HTR-8/SVneo (cell line): Measurements from ENCODE around the gene MOB3A.
"Not testable (repeated sequence)": the region's sequence is repeated elsewhere in the genome, so short reads cannot be mapped to it uniquely, and the experiment has no call there.

ENCODE experiments used
- DNase-seq: peaks from one replicate; pipeline ENCODE4 v3.0.0; 2011; ENCODE audit warnings: low spot score, mixed read lengths; ENCODE audit not compliant: insufficient read length
- FAIRE-seq: peaks from 2 replicates; lab custom pipeline; 2011; peaks lifted over from hg19 to GRCh38; lab: Jason Lieb, UNC

MOB3A gene

GRCh38 chr19:2110822-2111221 lies 14.7 kb upstream of the MOB3A start:
- FAIRE-seq (no peak), DNase-seq (no peak)

GRCh38 chr19:2109046-2109864 lies 13.1 kb upstream of the MOB3A start:
- DNase-seq (no peak), FAIRE-seq (no peak)

GRCh38 chr19:2108251-2109016 lies 12.3 kb upstream of the MOB3A start:
- no peak for DNase-seq
- no peak for FAIRE-seq

GRCh38 chr19:2103045-2103707 lies 7.0 kb upstream of the MOB3A start:
- no peak for DNase-seq
- FAIRE-seq, result no peak

GRCh38 chr19:2101417-2102335 lies 5.5 kb upstream of the MOB3A start:
- FAIRE-seq, result peak; percentile 48
- DNase-seq, result no peak

- DNase-seq (no peak), FAIRE-seq (no peak)
These were observed 4.6 kb upstream of the MOB3A start for GRCh38 chr19:2100719-2101061.

GRCh38 chr19:2099937-2100718 lies 4.0 kb upstream of the MOB3A start:
- no peak for FAIRE-seq
- no peak for DNase-seq

- DNase-seq (no peak), FAIRE-seq (no peak)
These were observed 3.0 kb upstream of the MOB3A start for GRCh38 chr19:2099054-2099501.

GRCh38 chr19:2097886-2098327 lies 1.8 kb upstream of the MOB3A start:
- no peak for DNase-seq
- no peak for FAIRE-seq

GRCh38 chr19:2097203-2097885 lies 1.2 kb upstream of the MOB3A start:
- no peak for FAIRE-seq
- no peak for DNase-seq

- FAIRE-seq (peak; percentile 96), DNase-seq (peak; percentile 94)
These were observed 515 bp upstream of the MOB3A start, which contains the start of gene IZUMO4 for GRCh38 chr19:2096480-2097202. Gene IZUMO4 (plus strand): TSS chr19:2096915. CDS start chr19:2096946, 31 bp downstream.

- DNase-seq, FAIRE-seq: not testable (repeated sequence)
These were observed 4.1 kb downstream of the MOB3A start for GRCh38 chr19:2091926-2092525.

GRCh38 chr19:2089727-2090053 lies 6.4 kb downstream of the MOB3A start:
- DNase-seq (no peak), FAIRE-seq (no peak)

GRCh38 chr19:2089001-2089711 lies 7.0 kb downstream of the MOB3A start:
- FAIRE-seq (no peak), DNase-seq (peak; percentile 58)

GRCh38 chr19:2087621-2088100 lies 8.5 kb downstream of the MOB3A start:
- FAIRE-seq (no peak), DNase-seq (no peak)

- not testable (repeated sequence) for FAIRE-seq
- peak; percentile 27 for DNase-seq
These were observed 9.2 kb downstream of the MOB3A start for GRCh38 chr19:2086695-2087620.
